Measurements from ENCODE around the gene CLDN19. TPM values are rescaled to one million over a fixed set of nuclear protein-coding genes. Genes with fewer than 3 reads are reported as not detected.

Gene CLDN19
- total and polyA plus RNA-seq, 2 of the 8 experiments (the other 6 are each of a cell fraction or from before 2014, with no cell fraction given), result 9.7 to 17.2 TPM

- no peaks in the 10 kb centered on the region for H3K27me3 ChIP-seq (replicated peaks in 1 of 4; ENCODE audit: control insufficient read depth in 3 of 4, extremely low read depth in 1 of 4, insufficient read depth in 3 of 4, low read length in 3 of 4)
- H3K56ac ChIP-seq (replicated peaks; ENCODE audit: insufficient read length, low read depth, low read length), result no peak overlapping the region
- H4K20me1 ChIP-seq (replicated peaks in 1 of 2; ENCODE audit: control insufficient read depth in 1 of 2, insufficient read depth in 2 of 2, low read length in 2 of 2), result no peaks in the 10 kb centered on the region
- H2BK15ac ChIP-seq (ENCODE audit: low read length), result no peak overlapping the region
- no peak overlapping the region for H2BK12ac ChIP-seq (ENCODE audit: low read depth, low read length)
- H3K4me3 ChIP-seq (ENCODE audit: extremely low read depth in 1 of 4, insufficient read depth in 2 of 4, low read depth in 3 of 4, low read length in 4 of 4), result no peak overlapping the region
- ChIA-PET POLR2A (ENCODE audit: partially characterized antibody) (interaction anchor here (0.6 to 1.0 kb wide), 2 partner anchors 8 to 303 kb away, joined by 3 read pairs; no protein-coding TSS in a partner anchor), CTCF (ENCODE audit: partially characterized antibody) (interaction anchor here (0.6 kb wide), 1 partner anchor 511 kb away, joined by 3 read pairs; no protein-coding TSS in a partner anchor)
- H3K14ac ChIP-seq (ENCODE audit: insufficient read length), result no peak overlapping the region
- H2AK5ac ChIP-seq (ENCODE audit: low read depth, low read length), result no peak overlapping the region
- H4K91ac ChIP-seq (replicated peaks; ENCODE audit: insufficient read length, low read length), result no peak overlapping the region
- H3K36me3 ChIP-seq (ENCODE audit: control insufficient read depth in 2 of 4, insufficient read depth in 4 of 4, low read length in 3 of 4), result no peaks in the 10 kb centered on the region
- H2BK5ac ChIP-seq (ENCODE audit: low read depth, low read length), result no peak overlapping the region
- no peak overlapping the region for H4K8ac ChIP-seq (ENCODE audit: extremely low read depth, insufficient read depth, low read length)
- H2BK120ac ChIP-seq (replicated peaks; ENCODE audit: low read depth, low read length), result no peak overlapping the region
- H3K9ac ChIP-seq (replicated peaks in 1 of 4; ENCODE audit: extremely low read depth in 1 of 4, low read depth in 3 of 4, low read length in 3 of 4), result no peak overlapping the region
- FAIRE-seq (no peak), DNase-seq (ENCODE audit: low read depth in 1 of 2, low spot score in 2 of 2) (peak in 1 of 2 experiments; percentile 37)
- no peaks in the 10 kb centered on the region for H3K79me2 ChIP-seq (ENCODE audit: control insufficient read depth in 1 of 2, insufficient read depth in 2 of 2, low read length in 2 of 2)
- H2AFZ ChIP-seq (ENCODE audit: low read length), result no peak overlapping the region
- H3K23me2 ChIP-seq (ENCODE audit: low read depth, low read length), result no peaks in the 10 kb centered on the region
- no peak overlapping the region for H3K23ac ChIP-seq (ENCODE audit: insufficient read length)
- no peak overlapping the region for H3K4ac ChIP-seq (replicated peaks; ENCODE audit: insufficient read length, low read depth, low read length)
- no peaks in the 10 kb centered on the region for H3K4me1 ChIP-seq (replicated peaks in 1 of 4; ENCODE audit: control insufficient read depth in 3 of 4, insufficient read depth in 4 of 4, low read length in 3 of 4)
- H4K5ac ChIP-seq (ENCODE audit: insufficient read length, low read depth, low read length), result no peak overlapping the region
- WGBS, 2 experiments (ENCODE audit: extremely low coverage in 1 of 2, insufficient coverage in 1 of 2, insufficient read length in 1 of 2, insufficient replicate concordance in 2 of 2, low coverage in 1 of 2, low lambda C conversion rate in 2 of 2, missing lambda C conversion rate in 1 of 2), result 73% methylated on average over 6 of the region's 6 CpGs; no CpG with 5 or more reads in 1 of the 2 experiments
- H3K27ac ChIP-seq (ENCODE audit: low read depth, low read length), result no peak overlapping the region
- H3K18ac ChIP-seq (ENCODE audit: extremely low read depth, low read length), result no peak overlapping the region
- no peak overlapping the region for H2BK20ac ChIP-seq (ENCODE audit: low read length)
- H3K79me1 ChIP-seq (ENCODE audit: low read depth, low read length), result no peaks in the 10 kb centered on the region
- no peaks in the 10 kb centered on the region for H3K9me3 ChIP-seq (ENCODE audit: insufficient read depth in 2 of 2, low read depth in 1 of 2, low read length in 1 of 2)
- no peak overlapping the region for H3K4me2 ChIP-seq (ENCODE audit: insufficient read depth in 1 of 2, low read depth in 2 of 2, low read length in 2 of 2)
- TF ChIP-seq, protein P1, sequence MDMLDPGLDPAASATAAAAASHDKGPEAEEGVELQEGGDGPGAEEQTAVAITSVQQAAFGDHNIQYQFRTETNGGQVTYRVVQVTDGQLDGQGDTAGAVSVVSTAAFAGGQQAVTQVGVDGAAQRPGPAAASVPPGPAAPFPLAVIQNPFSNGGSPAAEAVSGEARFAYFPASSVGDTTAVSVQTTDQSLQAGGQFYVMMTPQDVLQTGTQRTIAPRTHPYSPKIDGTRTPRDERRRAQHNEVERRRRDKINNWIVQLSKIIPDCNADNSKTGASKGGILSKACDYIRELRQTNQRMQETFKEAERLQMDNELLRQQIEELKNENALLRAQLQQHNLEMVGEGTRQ (IDR thresholded peaks at IDR 0.05; ENCODE audit: low read length), result no peak
- TF ChIP-seq POLR2AphosphoS5 (IDR thresholded peaks at IDR 0.05; ENCODE audit: low read depth, low read length), result no peak
- no peak for TF ChIP-seq ATF3 (IDR thresholded peaks at IDR 0.05; ENCODE audit: insufficient read depth, low read depth, low read length)
- TF ChIP-seq RFX5 (IDR thresholded peaks at IDR 0.05; ENCODE audit: borderline replicate concordance, low read depth, low read length), result no peak
- no peak for TF ChIP-seq CHD1 (IDR thresholded peaks at IDR 0.05; ENCODE audit: low read depth, low read length)
- TF ChIP-seq SP4 (IDR thresholded peaks at IDR 0.05; ENCODE audit: low read length), result no peak
- no peak for TF ChIP-seq CREB1 (IDR thresholded peaks at IDR 0.05)
- TF ChIP-seq TCF12 (IDR thresholded peaks at IDR 0.05; ENCODE audit: low read depth, low read length), result no peak
- no peak for TF ChIP-seq KDM4A (IDR thresholded peaks at IDR 0.05; ENCODE audit: low read depth, low read length, severe bottlenecking)
- no peak for TF ChIP-seq POU5F1 (IDR thresholded peaks at IDR 0.05; ENCODE audit: low read depth, low read length)
- TF ChIP-seq TEAD4 (IDR thresholded peaks at IDR 0.05; ENCODE audit: low read depth, low read length), result no peak
- no peak for TF ChIP-seq NRF1 (IDR thresholded peaks at IDR 0.05; ENCODE audit: low read depth, low read length)
Observed at GRCh38 chr1:42723511-42723910, 16.5 kb downstream of the CLDN19 start.

All from H1 (cell line).